GM12878 (cell line): ENCODE measurements around the gene ATP1B2. TPM values are rescaled to one million over a fixed set of nuclear protein-coding genes. Genes with fewer than 3 reads are reported as not detected.

Experiments used
- BACH1 ChIP-seq: fragments of 450-650 bp; IDR thresholded peaks from 2 replicates; pipeline ENCODE4 v1.6.1; 2017; ENCODE audit warnings: mild to moderate bottlenecking, borderline replicate concordance
- BCLAF1 ChIP-seq: fragments of 450-650 bp; IDR thresholded peaks from 2 replicates; pipeline ENCODE4 v1.6.1; 2017; ENCODE audit warnings: antibody characterized with exemption, mild to moderate bottlenecking, moderate library complexity
- BRCA1 ChIP-seq: IDR thresholded peaks from 2 replicates; pipeline ENCODE4 v1.6.1; 2011; ENCODE audit warnings: low read depth, low read length, improper control_type of control experiment
- CBX5 ChIP-seq: sonication (generic); IDR thresholded peaks from 2 replicates; pipeline ENCODE4 v1.6.1; 2016; ENCODE audit warnings: low read depth, moderate library complexity, mild to moderate bottlenecking, inconsistent platforms
- CHD2 ChIP-seq: IDR thresholded peaks from 2 replicates; pipeline ENCODE4 v1.6.1; 2011; ENCODE audit warnings: low read depth, low read length, improper control_type of control experiment, borderline replicate concordance
- DPF2 ChIP-seq: fragments of 450-650 bp; IDR thresholded peaks from 2 replicates; pipeline ENCODE4 v1.6.1; 2017; ENCODE audit warnings: mild to moderate bottlenecking
- EED ChIP-seq: sonication (generic); IDR thresholded peaks from 2 replicates; pipeline ENCODE4 v1.6.1; 2016; ENCODE audit warnings: antibody characterized with exemption, low read depth
- FOXM1 ChIP-seq: IDR thresholded peaks from 2 replicates; pipeline ENCODE4 v1.6.1; 2012; ENCODE audit warnings: low read depth, mild to moderate bottlenecking, inconsistent platforms, low read length, moderate library complexity
- HDGF ChIP-seq: fragments of 450-650 bp; IDR thresholded peaks from 2 replicates; pipeline ENCODE4 v1.6.1; 2016; ENCODE audit warnings: antibody characterized with exemption
- HSF1 ChIP-seq: fragments of 150-350 bp; IDR thresholded peaks from 2 replicates; pipeline ENCODE4 v1.6.1; 2014; ENCODE audit warnings: mild to moderate bottlenecking, low read depth, low read length
- IKZF1 ChIP-seq: fragments of 450-650 bp; conservative IDR thresholded peaks from 2 replicates; pipeline ENCODE4 v1.6.1; 2017; ENCODE audit warnings: antibody characterized with exemption, mild to moderate bottlenecking
- IRF3 ChIP-seq: fragments of 450-650 bp; IDR thresholded peaks from 2 replicates; pipeline ENCODE4 v1.6.1; 2014; ENCODE audit warnings: mild to moderate bottlenecking
- JUND ChIP-seq: IDR thresholded peaks from 2 replicates; pipeline ENCODE4 v1.6.1; 2012; ENCODE audit warnings: low read depth, mild to moderate bottlenecking, low read length, improper control_type of control experiment, moderate library complexity
- MXI1 ChIP-seq: fragments of 150-350 bp; IDR thresholded peaks from 2 replicates; pipeline ENCODE4 v1.6.1; 2011; ENCODE audit warnings: low read depth, mild to moderate bottlenecking, inconsistent platforms, low read length, improper control_type of control experiment
- NFYA ChIP-seq: IDR thresholded peaks from 2 replicates; pipeline ENCODE4 v1.6.1; 2011; ENCODE audit warnings: low read depth, mild to moderate bottlenecking, low read length, improper control_type of control experiment, borderline replicate concordance
- SMAD5 ChIP-seq: IDR thresholded peaks from 2 replicates; pipeline ENCODE4 v1.6.1; 2016; ENCODE audit warnings: antibody characterized with exemption, low read depth
- SMC3 ChIP-seq: IDR thresholded peaks from 2 replicates; pipeline ENCODE4 v1.6.1; 2011; ENCODE audit warnings: low read length, improper control_type of control experiment, borderline replicate concordance
- SREBF1 ChIP-seq: IDR thresholded peaks from 2 replicates; pipeline ENCODE4 v1.6.1; 2012; ENCODE audit warnings: mild to moderate bottlenecking, low read length
- TARDBP ChIP-seq: IDR thresholded peaks from 2 replicates; pipeline ENCODE4 v1.6.1; 2016; ENCODE audit warnings: borderline replicate concordance
- TBL1XR1 ChIP-seq: IDR thresholded peaks from 2 replicates; pipeline ENCODE4 v1.6.1; 2012; ENCODE audit warnings: low read depth, low read length, improper control_type of control experiment
- WRNIP1 ChIP-seq: IDR thresholded peaks from 2 replicates; pipeline ENCODE4 v1.6.1; 2011; ENCODE audit warnings: low read depth, low read length, improper control_type of control experiment, borderline replicate concordance
- ZNF274 ChIP-seq: IDR thresholded peaks from one replicate; pipeline ENCODE4 v1.8.0; 2011; ENCODE audit not compliant: insufficient read length, insufficient read depth
- polyA plus RNA-seq, 11 experiments: library from polyadenylated mRNA; depleted of rRNA in 4 of 11; unstranded in 6 of 11; stranded (reverse) in 5 of 11; fragments of >200 nt; fragmentation: Nextera tagmentation in 4 of 11; fragmentation: Illumina TruSeq in 1 of 11; extraction: Ambion mirVana in 4 of 11; extraction: Trizol in 1 of 11; gene quantifications; 1 replicate in 1 of 11; 2 replicates in 10 of 11; pipeline versions ENCODE4 v1.2.1 to v1.2.3, GENCODE V29; 2011 to 2016; ENCODE audit warnings: inconsistent platforms in 2 of 11, missing spikeins in 2 of 11, low read depth in 1 of 11
- total RNA-seq, 4 experiments: library from RNA; depleted of rRNA in 3 of 4; stranded (reverse); fragments of >200 nt in 3 of 4; fragmentation: Illumina TruSeq in 1 of 4; extraction: Trizol in 1 of 4; gene quantifications; 2 replicates each; pipeline versions ENCODE4 v1.2.1 to v1.2.3, GENCODE V29; 2013 to 2021
- TF ChIP-seq, protein P1 (sequence below): fragments of 450-650 bp; formaldehyde crosslinking; IDR thresholded peaks from 2 replicates; pipeline ENCODE4 v1.4.0; 2022; ENCODE audit warnings: mild to moderate bottlenecking, moderate library complexity

Gene ATP1B2
- total and polyA plus RNA-seq, 10 of the 15 experiments (the other 5 are each of a cell fraction or from before 2014, with no cell fraction given) = 0.03 to 0.29 (median 0.15) TPM; not detected in 3

DNA sequence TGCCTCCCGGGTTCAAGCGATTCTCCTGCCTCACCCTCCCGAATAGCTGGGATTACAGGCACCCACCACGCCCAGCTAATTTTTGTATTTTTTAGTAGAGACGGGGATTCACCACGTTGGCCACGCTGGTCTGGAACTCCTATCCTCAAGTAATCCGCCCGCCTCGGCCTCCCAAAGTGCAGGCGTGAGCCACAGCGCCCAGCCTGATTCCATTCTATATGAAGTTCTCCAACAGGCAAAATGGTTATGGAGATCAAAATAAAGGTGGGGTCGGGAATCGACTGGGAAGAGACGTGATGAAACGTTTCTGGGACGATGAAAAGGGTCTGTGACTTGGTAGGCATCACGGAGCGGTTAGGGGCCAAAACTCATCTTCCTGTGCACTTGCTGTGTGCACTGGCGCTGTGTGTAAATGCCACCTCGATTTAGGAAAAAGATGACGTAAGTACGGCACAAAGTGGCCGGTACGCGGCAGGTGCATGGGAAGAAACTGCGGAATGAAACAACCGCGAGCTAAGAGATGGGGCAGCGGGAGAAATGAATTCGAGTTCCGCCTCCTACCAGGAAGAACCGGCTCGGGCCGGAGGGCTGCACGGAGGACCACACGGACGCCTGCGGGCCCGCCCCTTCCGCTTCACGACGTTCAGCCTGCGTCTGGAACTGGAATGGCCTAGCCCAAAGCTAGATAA lies 35.0 kb downstream of the ATP1B2 start (continued):
- no peak for TF ChIP-seq IRF3
- TF ChIP-seq FOXM1 = 0 out of 2 replicates have a peak, but pooled peaks have one; percentile 14
- TF ChIP-seq MXI1 = peak; percentile 90
- TF ChIP-seq WRNIP1 = 0 out of 2 replicates have a peak, but pooled peaks have one; percentile 32
- no peak for TF ChIP-seq TARDBP
- no peak; the same call in 1 of the 2 replicates for TF ChIP-seq HDGF
- no peak for TF ChIP-seq NFYA
- no peak for TF ChIP-seq BRCA1
- TF ChIP-seq IKZF1 = peak; percentile 80; the same call in 1 of the 2 replicates
- TF ChIP-seq SREBF1 = no peak
- no peak for TF ChIP-seq TBL1XR1
- peak; percentile 57; the same call in 1 of the 2 replicates for TF ChIP-seq EED
- no peak for TF ChIP-seq SMC3
- no peak for TF ChIP-seq BCLAF1
- TF ChIP-seq CBX5 = no peak
- peak; percentile 43; the same call in 1 of the 2 replicates for TF ChIP-seq SMAD5
- TF ChIP-seq BACH1 = peak; percentile 44; the same call in 1 of the 2 replicates
- TF ChIP-seq JUND = no peak
- TF ChIP-seq ZNF274 = no peak
- TF ChIP-seq CHD2 = no peak
- TF ChIP-seq DPF2 = no peak; the same call in 1 of the 2 replicates
- TF ChIP-seq, protein P1, sequence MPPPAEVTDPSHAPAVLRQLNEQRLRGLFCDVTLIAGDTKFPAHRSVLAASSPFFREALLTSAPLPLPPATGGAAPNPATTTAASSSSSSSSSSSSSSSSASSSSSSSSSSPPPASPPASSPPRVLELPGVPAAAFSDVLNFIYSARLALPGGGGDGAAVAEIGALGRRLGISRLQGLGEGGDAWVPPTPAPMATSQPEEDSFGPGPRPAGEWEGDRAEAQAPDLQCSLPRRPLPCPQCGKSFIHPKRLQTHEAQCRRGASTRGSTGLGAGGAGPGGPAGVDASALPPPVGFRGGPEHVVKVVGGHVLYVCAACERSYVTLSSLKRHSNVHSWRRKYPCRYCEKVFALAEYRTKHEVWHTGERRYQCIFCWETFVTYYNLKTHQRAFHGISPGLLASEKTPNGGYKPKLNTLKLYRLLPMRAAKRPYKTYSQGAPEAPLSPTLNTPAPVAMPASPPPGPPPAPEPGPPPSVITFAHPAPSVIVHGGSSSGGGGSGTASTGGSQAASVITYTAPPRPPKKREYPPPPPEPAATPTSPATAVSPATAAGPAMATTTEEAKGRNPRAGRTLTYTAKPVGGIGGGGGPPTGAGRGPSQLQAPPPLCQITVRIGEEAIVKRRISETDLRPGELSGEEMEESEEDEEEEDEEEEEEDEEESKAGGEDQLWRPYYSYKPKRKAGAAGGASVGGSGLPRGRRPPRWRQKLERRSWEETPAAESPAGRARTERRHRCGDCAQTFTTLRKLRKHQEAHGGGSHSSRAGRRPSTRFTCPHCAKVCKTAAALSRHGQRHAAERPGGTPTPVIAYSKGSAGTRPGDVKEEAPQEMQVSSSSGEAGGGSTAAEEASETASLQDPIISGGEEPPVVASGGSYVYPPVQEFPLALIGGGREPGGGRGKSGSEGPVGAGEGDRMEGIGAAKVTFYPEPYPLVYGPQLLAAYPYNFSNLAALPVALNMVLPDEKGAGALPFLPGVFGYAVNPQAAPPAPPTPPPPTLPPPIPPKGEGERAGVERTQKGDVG (CRISPR knock-in tag) = no peak
- no peak for TF ChIP-seq HSF1
